GM21515 (cell line): ENCODE results near the gene PRKX.
"Not testable (repeated sequence)": the region's sequence is repeated elsewhere in the genome, so short reads cannot be mapped to it uniquely, and the experiment has no call there.

Source experiments
- ATAC-seq: cut with Tn5 transposase; IDR thresholded peaks from one replicate; pipeline ENCODE4 v1.9.1; 2021; ENCODE audit not compliant: unreplicated experiment

Gene PRKX

GRCh38 chrX:3713225-3713936, at the start of gene PRKX:
TSS of gene PRKX (minus strand) at chrX:3713649. CDS start at chrX:3713253, 396 bp downstream.
- peak; percentile 79 for ATAC-seq

DNA sequence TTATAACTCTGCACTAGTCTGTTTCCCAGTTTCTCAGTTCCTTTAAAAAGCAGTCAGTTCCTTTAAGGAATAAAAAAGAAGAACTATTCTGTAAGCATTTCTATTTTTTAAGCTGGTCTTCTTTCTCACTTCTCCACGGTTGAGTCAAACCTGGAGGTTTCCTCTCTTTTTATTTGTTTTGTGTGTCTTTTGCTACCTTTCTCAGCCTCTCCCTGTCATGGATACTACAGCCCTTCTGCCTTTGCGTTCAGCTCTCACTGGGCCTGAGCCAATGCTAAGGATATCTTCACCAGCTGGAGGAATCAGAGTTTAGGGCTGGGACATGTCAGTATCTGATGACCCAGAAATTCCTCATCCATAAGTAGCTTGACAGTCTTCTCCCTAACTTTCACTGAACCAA, 49.7 kb upstream of the PRKX start:
- no peak for ATAC-seq

- no peak for ATAC-seq
Observed at GRCh38 chrX:3757510-3758025, 44.1 kb upstream of the PRKX start.

DNA sequence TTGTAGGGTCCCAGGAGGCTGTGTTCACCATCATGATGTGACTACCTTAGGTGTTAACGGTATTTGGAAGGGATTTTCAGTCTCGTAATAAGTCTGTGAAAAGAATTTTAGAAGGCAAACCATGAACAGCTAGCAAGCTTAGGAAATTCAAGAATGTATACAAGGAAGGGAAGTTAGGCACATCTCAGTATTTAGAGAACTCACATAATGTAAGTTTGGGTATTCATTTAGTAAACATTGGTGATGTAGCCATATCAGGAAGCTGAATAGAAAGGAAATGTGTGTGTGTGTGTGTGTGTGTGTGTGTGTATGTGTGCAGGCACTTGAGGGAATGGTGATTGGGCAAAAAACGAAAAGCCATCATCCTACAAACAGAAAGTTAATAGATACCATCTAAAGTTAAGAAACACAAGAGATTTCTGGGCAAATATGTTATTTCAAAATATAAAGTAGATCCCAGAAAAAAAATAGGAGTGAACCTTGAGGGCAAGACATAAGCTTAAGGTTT, 34.7 kb upstream of the PRKX start:
- ATAC-seq: no peak

- no peak for ATAC-seq
Observed at GRCh38 chrX:3743801-3744439, 30.5 kb upstream of the PRKX start.

GRCh38 chrX:3740946-3741345, 27.5 kb upstream of the PRKX start:
- not testable (repeated sequence) for ATAC-seq

DNA sequence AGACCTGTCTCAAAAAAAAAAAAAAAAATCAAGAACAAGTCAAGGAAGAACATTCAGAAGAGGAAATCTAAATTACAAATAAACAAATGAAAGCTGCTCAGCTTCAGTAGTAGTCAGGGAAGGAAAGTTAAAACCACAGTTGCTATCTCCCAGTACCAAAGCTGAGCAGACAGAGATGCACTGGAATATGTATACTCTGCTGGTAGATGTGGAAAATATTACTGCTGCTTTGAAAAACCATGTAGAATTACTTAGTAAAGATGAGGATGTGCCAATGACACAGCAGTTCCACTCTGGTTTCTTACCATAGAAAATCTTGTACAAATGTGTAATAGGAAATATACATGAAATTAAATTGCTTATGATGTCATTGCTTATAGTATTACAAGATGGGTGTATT, 25.1 kb upstream of the PRKX start:
- ATAC-seq: no peak

DNA sequence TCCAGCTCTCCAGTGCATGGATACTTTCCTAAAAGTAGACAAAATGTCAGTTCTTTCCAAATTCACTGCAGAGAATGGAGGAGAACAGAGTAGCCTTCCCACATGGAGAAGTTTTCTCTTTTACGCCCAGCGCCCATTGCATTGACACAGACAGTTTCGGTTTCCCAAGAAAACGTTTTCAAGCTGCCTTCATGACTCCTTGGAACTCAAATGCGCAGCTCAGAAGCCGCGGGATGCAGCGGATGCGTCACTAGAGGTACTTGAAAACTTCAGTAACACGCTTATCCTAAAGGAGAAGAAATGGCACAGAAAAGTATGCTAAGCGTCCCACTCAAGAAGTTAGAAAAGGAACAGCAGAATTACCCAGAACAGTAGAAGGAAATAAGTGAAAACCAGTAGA, 23.1 kb upstream of the PRKX start:
- ATAC-seq: not testable (repeated sequence)

DNA sequence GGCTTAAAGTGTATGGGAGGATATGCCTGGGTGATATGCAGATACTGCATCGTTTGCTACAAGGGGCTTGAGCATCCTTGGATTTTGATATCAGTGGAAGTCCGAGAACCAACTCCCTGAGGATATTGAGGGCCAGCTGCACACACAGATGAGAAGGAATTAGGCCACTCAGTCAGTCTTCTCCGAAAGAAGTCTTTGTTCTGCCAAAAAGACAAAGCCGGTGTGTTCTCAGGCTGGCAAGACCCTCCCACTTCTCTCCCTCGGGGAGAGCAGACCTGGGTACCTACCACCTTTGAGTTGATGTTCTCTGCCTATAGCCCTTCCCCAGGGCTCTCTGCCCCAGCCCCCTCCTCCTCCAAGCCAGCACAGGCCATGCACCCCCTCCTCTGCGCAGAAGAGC, 22.4 kb upstream of the PRKX start:
- not testable (repeated sequence) for ATAC-seq

DNA sequence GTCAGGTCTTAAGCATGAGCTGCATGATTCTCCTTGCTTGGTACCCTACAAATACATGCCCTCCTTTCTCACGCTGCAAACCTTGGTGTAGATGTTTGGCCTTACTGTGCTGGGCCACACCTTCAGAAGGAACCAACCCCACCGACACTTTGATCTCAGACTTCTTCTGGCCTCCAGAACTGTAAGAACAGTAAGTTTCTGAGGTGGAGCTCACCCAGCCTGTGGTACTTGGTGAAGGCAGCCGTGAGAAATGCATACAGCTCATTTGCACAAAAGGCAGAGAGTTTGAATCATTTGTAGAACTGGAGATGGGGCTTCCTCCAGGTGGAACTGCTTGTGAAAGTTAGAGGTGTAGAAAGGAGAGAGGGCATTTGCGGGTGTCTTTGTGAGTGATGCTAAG, 21.0 kb upstream of the PRKX start:
- ATAC-seq: not testable (repeated sequence)

GRCh38 chrX:3733043-3733430, 19.6 kb upstream of the PRKX start:
- ATAC-seq: no peak

DNA sequence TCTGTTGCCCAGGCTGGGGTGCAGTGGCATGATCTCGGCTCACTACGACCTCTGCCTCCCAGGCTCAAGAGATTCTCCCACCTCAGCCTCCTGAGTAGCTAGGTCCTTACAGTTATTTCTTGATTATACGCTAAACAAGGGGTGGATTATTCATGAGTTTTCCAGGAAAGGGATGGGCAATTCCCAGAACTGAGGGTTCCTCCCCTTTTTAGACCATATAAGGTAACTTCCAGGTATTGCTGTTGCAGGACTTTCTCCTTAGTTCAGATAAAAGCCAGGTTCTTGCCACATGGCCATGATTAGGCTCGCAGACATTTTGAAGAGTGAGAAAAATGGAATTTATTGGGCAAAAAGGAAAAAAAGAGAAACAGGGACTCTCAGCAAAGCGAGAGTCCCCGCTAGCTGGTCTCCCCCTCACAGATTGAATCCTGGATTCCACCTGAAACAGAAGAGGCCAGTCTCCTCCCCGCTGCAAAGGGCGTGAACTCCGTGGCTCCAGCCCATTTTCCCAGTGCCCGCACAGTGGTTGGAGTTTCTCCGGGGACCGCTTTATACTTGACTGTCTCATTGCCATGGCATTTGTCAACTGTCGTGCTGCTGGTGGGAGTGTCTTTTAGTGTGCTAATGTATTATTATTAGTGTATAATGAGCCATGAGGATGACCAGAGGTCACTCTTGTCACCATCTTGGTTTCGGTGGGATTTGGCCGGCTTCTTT, 19.0 kb upstream of the PRKX start:
- not testable (repeated sequence) for ATAC-seq

DNA sequence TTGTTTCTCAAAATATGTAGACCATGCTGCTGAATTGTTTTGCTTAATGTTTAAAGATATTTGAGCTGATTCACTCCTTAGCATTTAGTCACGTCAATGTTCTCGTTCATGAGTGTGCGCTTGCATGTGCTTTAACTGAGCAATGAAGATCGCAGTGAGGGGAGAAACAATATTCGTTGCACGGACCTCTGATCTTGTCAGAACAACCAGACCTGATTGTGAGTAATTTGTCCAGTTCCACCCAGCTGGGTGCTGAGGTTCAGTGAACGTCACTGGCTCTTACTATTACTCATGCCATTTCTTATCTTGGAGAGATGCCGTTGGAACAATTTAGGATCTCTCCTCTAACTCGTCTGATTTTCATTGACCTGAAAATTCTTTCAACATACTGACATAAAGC, 15.0 kb upstream of the PRKX start:
- ATAC-seq: no peak

DNA sequence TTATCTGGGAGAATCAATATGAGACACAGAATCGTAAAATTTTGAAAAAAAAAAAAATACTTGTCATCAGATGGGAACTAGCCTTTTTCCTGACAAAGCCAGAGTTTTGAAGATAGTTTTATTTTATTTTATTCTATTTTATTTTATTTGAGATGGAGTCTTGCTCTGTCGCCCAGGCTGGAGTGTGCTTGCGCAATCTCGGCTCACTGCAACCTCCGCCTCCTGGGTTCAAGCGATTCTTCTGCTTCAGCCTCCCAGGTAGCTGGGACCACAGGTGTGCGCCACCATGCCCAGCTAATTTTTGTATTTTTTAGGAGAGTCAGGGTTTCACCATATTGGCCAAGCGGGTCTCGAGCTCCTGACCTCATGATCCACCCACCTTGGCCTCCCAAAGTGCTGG, 10.0 kb upstream of the PRKX start:
- not testable (repeated sequence) for ATAC-seq

DNA sequence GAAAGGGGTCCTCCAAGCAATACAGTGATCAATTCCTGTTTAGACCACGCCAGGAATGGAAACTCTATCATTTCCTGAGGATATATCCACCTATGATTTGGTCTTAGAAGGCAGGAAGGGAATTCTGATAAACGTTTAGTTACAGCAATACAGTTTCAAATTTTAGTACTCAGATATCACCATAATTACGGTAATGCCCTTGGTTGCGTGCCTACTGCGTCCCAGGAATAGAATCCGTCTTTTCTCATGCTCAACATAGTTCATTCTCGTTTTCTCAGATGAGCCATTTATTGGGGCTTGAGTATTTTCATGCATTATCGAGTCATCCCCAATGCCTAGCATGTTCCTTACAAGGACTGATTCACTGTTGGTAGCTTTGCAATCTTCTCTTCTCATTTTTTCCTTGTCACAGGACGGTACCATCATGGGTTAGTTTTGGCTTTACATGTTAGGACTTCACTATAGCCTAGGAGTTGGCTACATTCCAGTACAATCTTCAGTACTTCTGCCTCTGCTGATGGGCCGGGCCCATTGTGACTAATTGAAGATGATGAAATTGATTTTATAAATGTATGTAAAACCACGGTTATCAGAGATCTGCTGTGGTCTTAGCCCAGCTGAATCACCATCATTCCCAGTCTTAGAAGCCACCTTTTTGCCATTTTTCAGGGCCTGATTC, 4.4 kb upstream of the PRKX start:
- ATAC-seq: no peak

DNA sequence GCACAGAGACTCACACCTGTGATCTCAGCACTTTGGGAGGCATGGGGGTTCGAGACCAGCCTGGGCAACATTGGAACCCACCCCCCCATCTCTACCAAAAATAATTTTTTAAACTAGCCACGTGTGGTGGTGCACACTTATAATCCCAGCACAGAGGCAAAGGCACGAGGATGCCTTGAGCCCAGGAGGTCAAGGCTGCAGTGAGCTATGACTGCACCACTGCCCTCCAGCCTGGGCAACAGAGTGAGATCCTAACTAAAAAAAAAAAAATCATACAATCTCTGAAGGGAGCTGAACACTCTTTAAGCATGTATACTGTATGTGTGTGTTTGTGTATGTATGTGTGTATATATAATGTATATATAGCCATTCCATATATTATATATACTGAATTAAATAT, 2.5 kb upstream of the PRKX start:
- ATAC-seq: no peak

DNA sequence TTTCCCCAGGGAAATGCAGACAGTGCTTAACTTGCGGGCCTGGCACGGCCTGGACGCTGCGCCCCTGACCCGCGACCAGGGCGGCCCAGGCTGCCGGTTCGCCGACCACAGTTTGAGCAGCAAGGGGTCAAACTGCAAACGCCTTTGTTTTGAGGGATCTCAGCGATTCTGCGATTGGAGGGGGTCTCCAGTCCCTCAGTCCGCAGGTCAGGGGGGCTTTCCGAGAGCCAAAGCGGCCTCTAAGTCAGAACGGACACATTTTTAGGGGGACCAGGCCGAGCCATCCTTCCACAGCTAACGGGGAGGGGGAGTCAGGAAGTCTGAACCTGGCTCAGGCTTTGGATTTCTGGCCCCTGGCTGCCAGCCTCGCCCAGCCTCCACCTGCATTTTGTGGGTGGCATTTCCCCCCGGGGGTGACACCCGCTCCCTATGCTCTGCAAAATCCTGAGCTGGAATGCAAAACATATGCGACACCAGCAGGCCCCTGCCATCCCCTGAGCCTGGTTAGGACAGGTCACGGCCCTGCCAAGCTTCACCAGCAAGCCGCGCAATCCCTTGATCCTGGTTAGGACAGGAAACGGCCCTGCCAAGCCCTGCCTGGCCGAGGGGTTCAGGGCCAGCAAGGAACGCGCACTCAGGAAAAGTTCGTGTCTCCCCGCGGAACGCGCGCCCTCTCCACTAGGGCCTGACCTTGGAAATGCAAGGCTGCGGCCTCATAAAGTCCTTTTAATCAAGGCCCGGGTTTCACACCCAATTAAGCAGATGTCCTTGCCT, 1.4 kb upstream of the PRKX start:
- ATAC-seq: not testable (repeated sequence)

DNA sequence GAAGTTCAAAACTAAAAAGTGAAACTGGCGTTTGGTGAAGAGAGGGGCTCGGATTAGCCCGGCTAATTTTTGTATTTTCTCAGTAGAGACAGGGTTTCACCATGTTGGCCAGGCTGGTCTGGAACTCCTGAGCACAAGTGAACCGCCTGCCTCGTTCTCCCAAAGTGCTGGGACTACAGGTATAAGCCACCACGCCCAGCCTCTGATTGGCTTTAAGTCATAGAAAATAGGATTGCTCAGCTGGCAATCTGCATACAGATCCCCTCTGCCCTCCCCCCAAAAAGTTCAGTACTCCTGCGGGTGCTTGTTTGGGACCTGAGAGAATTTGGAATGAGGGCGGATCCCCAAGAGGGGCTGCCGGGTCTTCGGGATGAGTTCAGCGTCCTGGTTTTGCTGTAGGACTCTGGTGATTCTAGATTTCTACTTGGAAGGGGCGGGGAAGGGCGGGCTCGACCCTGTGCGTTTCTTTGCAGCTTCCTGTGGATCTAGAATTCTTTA, 537 bp upstream of the PRKX start:
- ATAC-seq: no peak

DNA sequence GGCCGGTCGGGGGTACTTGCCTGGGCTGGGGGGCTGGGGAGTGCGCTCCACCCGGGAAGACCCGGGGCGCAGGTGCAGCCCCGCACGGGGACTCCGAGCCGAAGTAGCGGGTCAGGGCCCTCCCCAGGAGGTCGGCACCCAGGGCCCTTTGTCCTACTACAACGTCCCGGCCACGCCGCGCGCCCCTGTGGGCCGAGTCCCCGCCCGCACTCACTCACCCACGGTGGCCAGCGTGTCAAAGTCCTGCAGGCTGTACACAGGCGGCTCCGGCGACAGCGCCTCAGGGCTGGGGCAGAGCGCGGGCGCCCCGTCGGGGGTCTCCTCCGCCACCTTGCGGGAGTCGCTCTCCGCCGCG, 602 bp downstream of the PRKX start:
- ATAC-seq: peak; percentile 20
